ENCODE data around the gene PGM2L1. TPM values are rescaled to one million over a fixed set of nuclear protein-coding genes. Genes with fewer than 3 reads are reported as not detected.

The PGM2L1 gene
- total and polyA plus RNA-seq, 12 donors = 0.81 to 2.5 (median 1.5) TPM

DNA sequence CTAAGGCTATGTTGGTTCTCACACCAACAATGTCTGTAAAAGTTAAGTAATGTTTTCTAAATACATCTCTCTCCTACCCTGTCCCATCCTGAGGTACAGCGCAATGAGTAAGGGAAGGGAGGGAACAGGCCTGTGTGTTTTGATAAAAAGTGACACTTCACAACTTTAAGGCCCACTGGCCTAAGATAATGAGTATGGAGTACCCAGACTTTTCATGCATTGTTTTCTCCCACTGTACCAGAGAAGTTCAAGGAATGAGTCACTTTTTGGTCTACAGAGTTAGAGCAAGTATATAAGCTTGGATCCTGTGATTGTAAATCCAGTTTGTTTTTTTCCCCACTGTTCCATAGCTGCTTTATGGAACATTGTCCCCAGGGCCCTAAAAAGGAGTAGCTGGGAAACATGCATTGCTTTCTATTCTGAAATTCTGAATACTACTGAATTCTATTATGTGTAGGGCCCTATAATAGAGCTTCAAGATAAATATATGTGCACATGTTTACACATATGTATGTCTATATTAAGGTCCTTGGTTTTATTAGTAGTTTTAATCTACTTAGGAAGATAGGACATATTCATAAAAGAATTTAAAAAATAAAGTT is 39.3 kb upstream of the PGM2L1 start:
- no peaks in the 10 kb centered on the region for H3K27me3 ChIP-seq
- WGBS, 2 donors = 91 to 93% methylated on average over 1 of the region's 1 CpG
- no peak overlapping the region for H3K4me3 ChIP-seq
- ATAC-seq (no peak), DNase-seq (no peak)
- intact Hi-C loops (cut with DNase I) = no loop called here
- no peak overlapping the region for H3K27ac ChIP-seq
- TF ChIP-seq, protein P1, sequence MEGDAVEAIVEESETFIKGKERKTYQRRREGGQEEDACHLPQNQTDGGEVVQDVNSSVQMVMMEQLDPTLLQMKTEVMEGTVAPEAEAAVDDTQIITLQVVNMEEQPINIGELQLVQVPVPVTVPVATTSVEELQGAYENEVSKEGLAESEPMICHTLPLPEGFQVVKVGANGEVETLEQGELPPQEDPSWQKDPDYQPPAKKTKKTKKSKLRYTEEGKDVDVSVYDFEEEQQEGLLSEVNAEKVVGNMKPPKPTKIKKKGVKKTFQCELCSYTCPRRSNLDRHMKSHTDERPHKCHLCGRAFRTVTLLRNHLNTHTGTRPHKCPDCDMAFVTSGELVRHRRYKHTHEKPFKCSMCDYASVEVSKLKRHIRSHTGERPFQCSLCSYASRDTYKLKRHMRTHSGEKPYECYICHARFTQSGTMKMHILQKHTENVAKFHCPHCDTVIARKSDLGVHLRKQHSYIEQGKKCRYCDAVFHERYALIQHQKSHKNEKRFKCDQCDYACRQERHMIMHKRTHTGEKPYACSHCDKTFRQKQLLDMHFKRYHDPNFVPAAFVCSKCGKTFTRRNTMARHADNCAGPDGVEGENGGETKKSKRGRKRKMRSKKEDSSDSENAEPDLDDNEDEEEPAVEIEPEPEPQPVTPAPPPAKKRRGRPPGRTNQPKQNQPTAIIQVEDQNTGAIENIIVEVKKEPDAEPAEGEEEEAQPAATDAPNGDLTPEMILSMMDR (IDR thresholded peaks at IDR 0.05) = no peak
- no peaks in the 10 kb centered on the region for H3K4me1 ChIP-seq
- no peaks in the 10 kb centered on the region for H3K36me3 ChIP-seq
- H3K9me3 ChIP-seq = peaks cover 0 to 3% (median 0%) of the 10 kb centered on the region in 11 donors

DNA sequence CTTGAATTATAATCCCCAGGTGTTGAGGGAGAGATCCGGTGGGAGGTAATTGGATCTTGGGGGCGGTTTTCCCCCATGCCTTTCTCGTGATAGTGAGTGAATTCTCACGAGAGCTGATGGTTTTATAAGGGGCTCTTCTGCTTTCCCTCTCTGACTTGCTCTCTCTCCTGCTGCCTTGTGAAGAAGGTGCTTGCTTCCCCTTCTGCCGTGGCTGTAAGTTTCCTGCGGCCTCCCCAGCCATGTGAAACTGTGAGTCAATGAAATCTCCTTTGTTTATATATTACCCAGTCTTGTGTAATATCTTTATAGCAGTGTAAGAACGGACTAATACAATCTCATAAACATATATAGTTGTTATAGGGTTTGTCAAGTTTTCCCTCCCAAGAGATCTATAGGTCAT is 36.3 kb upstream of the PGM2L1 start:
- no peaks in the 10 kb centered on the region for H3K27me3 ChIP-seq
- ATAC-seq = no peak
- H3K4me1 ChIP-seq = no peaks in the 10 kb centered on the region
- no peak overlapping the region for H3K27ac ChIP-seq
- H3K9me3 ChIP-seq = no peaks in the 10 kb centered on the region
- DNase-seq = no peak
- H3K4me3 ChIP-seq = no peak overlapping the region
- H3K36me3 ChIP-seq = no peaks in the 10 kb centered on the region
- TF ChIP-seq, protein P1 (IDR thresholded peaks at IDR 0.05) = no peak
- WGBS, 2 donors = 54 to 61% methylated on average over 7 of the region's 7 CpGs
- intact Hi-C loops (cut with DNase I) = no loop called here

DNA sequence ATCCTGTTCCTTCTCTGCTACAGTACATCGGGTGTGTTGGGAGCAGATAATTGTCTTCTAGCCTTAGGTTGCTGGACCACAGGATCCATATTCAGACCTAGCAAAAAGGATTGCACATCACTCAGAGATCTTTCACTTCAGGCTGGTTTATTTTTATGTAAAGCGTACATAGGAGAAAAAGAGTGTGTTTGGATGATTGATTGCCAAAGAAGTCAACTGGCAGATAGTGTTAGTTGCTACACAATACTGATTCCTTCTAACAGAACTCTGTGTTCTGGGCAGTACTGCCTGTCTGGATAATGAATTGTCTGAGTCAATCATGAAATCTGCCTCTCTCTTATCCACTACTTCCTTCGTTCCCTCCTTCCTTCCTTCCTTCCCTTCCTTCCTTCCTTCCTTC is 31.0 kb upstream of the PGM2L1 start:
- DNase-seq (no peak), ATAC-seq (no peak)
- Histone ChIP-seq H3K4me3 (no peak overlapping the region), H3K27ac (no peak overlapping the region), H3K9me3 (peaks cover 0 to 25% (median 6%) of the 10 kb centered on the region in 11 donors), H3K4me1 (no peaks in the 10 kb centered on the region), H3K36me3 (no peaks in the 10 kb centered on the region), H3K27me3 (no peaks in the 10 kb centered on the region)
- TF ChIP-seq, protein P1 (IDR thresholded peaks at IDR 0.05) = no peak
- WGBS, 2 donors = 79 to 81% methylated on average over 3 of the region's 3 CpGs
- intact Hi-C loops (cut with DNase I) = no loop called here

DNA sequence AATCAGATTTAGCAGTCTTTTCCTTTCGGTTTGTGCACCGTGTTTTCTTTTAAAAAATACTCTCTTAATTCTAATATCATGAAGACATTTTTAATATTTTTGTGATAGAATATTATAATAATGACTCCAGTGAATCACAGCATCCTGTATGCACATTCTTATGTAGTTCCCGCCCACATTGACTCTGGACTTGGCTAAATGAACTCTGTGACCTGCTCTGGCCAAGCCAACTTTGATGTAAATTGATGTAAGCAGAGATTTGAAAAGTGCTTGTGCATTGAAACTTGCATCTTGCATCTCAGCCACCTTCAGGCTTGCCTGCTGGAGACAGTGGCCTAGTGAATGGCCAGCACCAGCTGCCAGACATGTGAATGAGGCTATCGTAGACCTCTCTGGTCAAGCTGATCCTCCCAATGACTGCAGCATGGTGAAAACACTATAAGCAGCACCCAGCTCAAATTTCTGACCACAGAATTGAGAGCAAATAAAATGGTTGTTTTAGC is 29.2 kb upstream of the PGM2L1 start:
- H3K4me1 ChIP-seq = no peaks in the 10 kb centered on the region
- DNase-seq (no peak), ATAC-seq (no peak)
- H3K36me3 ChIP-seq = no peaks in the 10 kb centered on the region
- H3K9me3 ChIP-seq = peaks cover 0 to 25% (median 6%) of the 10 kb centered on the region in 11 donors
- WGBS, 2 donors = 88 to 95% methylated on average over 4 of the region's 4 CpGs
- H3K27me3 ChIP-seq = no peaks in the 10 kb centered on the region
- no peak overlapping the region for H3K4me3 ChIP-seq
- H3K27ac ChIP-seq = no peak overlapping the region
- intact Hi-C loops (cut with DNase I) = no loop called here
- TF ChIP-seq, protein P1 (IDR thresholded peaks at IDR 0.05) = no peak

Measured in heart right ventricle (tissue), 16 donors.